HG03457 (cell line): ENCODE measurements around the gene ENTHD1.

Experiments used
- ATAC-seq: cut with Tn5 transposase; IDR thresholded peaks from one replicate; pipeline ENCODE4 v1.9.1; 2021; ENCODE audit warnings: moderate number of reproducible peaks; ENCODE audit not compliant: unreplicated experiment

ENTHD1 gene, protein sequence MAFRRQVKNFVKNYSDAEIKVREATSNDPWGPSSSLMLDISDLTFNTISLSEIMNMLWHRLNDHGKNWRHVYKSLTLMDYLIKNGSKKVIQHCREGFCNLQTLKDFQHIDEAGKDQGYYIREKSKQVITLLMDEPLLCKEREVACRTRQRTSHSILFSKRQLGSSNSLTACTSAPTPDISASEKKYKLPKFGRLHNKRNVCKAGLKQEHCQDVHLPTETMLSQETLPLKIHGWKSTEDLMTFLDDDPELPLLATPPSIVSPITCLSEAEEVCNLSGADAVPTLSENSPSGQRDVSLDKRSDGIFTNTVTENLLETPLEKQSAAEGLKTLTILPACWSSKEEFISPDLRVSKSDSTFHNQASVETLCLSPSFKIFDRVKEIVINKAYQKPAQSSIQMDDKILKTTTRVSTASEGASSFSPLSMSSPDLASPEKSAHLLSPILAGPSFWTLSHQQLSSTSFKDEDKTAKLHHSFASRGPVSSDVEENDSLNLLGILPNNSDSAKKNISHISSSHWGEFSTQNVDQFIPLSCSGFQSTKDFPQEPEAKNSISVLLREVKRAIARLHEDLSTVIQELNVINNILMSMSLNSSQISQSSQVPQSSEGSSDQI

DNA sequence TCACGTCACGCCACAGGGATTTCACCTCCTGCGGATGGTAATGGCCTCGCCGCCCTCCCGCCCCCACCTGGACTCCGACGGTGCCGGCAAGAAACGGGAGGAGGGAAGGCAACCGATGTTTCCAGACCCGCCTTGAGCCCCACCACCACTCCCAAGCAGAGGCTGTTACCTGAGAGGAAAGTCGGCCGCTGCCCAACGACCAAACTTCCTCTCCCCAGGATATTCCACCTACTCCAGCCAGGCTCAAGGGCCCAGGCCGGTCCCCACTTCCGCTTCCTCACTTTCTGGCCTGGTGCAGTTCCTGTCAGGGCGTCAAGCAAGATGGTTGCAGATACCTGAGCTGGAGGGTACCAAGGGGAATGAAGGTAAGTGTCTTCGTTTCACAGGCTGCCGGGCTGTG is at the start of gene ENTHD1:
Gene ENTHD1, minus strand, starts transcription at position 235 of the 400 bp plus-strand sequence. CDS start 6,012 bp downstream, outside the sequence.
- ATAC-seq: no peak

DNA sequence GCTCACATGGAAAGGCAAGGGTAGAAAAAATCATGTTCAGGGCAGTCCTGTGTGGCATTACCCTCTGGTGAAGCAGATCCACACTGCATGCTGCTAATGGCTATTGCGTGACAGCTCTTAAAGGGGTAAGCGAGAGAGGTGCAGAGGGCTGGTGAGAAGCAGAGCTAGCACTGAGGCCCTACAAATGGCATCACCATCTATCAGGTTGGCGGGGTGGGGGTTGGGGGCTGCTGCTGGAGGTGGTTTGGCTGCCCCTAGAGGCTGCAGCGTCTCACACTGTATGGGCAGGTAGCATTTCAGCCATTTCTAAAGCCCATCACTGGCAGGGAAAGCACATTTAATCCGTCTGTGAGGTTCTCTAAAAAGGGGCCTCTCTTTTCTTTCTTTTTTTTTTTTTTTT is 49.8 kb upstream of the ENTHD1 start:
- no peak for ATAC-seq

DNA sequence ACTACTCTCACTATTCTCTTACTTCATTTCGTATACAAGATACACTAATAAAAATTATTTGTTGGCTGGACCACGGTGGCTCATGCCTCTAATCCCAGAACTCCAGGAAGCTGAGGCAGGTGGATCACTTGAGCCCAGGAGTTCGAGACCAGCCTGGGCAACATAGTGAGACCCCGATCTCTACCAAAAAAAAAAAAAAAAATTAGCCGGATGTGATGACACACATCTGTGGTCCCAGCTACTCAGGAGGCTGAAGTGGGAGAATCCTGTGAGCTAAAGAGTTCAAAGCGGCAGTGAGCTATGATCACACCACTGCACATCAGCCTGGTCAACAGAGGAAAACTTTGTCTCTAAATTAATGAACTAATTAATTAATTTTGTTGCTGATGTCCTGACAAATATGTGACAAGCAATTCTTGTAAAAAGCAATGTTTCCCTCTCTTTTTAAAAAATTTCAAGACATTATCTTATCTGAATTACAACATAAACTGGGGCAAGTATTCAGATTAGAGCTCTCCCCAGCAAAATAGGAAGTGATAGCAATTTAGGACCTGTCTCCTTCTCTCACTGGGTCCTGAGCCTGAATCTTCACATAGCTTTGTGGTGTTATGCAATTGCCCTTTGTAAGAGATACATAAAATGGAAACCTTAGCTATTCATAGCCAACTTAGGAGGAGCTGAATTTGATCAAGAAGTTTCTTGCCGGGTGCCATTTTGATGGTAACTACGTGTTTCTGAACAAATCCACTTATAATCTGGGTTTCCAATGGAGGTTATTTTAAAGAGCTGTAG is 49.1 kb upstream of the ENTHD1 start:
- ATAC-seq: no peak

DNA sequence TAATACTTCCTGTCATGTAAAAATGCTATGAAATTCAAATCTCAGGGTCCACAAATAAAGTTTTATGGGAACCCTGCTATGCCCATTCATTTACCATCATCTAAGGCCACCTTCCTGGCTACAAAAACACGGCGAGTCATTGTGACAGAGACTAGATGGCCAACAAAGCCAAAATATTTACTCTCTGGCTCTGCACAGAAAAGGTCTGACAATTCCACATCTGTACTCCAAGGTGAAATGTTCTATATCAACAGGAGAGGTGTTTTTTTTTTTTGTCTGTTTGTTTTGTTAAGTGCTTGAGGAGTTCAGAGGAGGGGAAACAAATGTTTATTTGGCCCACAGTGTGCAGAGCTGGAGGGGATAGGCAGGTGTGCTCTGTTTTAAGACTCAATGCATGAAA is 48.0 kb upstream of the ENTHD1 start:
- ATAC-seq: no peak

DNA sequence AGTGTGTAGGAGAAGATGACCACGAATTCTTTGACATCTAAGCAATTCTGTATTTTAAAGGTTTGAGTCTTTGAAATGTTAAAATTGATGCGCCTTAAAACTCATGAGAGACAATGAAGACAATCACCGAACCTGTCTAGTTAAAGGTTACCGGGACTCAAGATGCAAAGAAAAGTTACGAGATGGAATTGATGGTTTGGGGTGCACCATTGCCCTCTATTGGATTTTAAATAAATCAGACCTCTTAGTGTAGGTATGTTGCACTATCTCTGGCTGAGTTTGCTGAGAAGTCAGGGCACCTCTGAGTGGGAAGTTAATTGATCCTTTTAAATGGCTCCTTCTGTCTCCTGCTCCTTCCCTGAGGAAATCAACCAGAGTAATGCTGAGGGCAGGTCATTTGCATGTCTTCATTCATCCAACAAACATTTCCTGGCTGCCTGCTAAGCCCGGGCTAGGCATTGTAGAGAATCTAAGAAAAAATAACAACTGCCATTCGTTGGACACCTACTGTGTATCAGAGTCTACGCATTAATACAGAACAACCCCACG is 47.3 kb upstream of the ENTHD1 start:
- no peak for ATAC-seq

DNA sequence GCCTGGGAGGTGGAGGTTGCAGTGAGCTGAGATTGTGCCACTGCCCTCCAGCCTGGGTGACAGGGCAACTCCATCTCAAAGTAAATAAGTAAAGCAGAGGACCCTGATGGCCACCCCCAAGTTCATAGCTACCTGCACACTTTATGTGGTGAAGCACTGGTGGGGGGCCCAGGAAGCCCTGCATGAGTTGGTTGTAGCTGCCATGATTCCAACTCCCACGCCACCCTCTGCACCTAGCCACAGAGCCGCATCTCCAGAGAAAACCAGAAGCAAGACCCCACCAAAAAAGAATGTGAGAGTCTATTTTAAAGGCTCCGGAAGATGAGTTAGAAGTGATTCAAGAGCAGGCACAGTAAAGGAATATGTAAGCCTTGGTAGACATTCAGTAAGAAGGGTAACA is 46.3 kb upstream of the ENTHD1 start:
- ATAC-seq: no peak

DNA sequence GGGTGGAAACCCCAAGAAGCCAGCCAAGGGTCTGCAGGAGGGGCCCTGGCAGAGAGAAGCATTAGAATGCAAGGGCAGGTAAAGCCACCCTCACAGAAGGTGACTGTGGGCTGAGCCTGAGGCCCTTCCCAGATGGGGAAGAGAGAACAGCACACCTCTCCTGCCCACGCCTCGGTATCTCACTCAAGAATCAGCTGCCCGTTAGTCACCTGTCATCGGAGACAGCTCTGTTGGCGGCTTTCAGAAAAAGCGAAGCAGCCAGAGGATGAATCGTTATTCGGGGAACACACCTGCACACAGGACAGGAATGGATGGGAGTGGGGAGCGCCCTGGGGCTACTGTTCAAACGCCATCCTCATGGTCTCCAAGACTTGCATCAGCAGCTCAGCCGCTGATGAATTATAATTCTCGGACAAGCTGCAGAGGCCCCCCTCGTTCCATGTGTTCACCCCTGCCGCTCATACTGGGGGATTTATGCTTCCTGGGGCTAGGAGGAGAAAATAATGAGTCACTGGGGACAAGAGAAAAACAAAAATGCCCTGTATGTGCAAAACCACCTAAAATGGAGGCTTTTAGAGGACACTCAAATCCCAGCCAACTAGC is 45.0 kb upstream of the ENTHD1 start:
- no peak for ATAC-seq

DNA sequence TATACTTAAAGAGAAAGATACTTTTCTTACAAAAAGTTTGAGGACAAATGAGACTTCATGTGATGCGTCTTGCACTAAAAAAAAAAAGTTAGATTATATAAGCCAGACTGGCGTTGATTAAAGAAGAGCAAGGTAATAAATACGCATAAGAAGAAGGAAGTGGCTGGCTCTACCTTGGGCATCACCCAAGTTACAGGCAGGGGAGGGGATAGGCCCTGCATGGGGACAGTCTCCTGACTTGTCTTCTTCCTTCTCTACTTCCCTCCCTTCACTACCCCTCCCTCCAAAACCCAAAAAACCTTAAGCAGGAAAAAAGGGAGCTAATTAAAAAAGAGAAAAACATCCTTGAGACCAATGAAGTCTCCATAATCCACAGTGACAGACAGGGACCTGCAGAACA is 44.3 kb upstream of the ENTHD1 start:
- ATAC-seq: no peak

DNA sequence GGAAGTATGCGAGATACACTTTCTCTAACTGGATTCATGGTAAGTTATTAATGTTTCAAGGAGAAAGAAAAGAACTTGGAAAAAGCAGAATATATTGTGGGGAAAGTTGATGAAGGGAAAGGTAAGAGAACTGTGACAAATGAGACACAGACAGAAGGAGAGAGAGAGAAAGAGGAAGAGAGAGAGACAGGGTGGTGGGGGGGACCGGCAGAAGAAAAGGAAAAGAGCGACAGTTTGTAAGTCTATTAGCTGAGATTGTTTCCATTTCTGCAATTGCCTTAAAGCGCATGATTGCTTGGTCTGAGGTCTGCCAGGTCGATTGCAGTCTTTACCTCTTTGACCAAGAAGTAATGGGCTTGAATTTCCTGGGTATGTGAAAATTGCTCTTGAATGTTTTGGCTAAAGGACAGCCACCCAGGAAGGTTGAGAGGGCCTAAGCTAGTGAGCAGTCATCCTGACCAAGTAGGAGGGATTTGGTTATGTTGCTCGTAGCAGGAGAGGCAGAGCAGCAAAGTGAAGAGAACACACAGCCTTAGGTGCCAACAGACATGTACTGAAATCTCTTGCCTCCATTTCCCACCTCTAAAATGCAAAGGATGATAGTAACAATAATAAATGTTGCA is 43.1 kb upstream of the ENTHD1 start:
- ATAC-seq: no peak

DNA sequence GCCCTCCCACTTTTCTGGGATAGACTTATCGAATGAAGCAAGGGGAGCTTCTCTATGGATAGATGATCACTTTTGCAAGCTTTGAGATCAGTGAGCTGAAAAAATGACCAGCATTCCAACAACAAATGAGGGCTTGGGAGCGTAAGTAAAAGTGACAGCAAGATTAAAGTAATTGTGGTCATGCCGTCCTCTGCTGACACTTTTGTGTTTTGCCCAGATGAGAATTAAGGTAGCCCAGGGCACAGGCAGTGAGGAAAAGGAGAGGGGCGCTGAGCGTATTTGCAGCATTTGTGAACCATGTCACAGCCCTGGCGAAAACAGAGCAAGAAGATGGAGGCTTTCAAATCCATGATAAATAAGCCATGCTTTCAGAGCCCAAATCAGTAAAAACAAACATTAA is 42.1 kb upstream of the ENTHD1 start:
- ATAC-seq: no peak

DNA sequence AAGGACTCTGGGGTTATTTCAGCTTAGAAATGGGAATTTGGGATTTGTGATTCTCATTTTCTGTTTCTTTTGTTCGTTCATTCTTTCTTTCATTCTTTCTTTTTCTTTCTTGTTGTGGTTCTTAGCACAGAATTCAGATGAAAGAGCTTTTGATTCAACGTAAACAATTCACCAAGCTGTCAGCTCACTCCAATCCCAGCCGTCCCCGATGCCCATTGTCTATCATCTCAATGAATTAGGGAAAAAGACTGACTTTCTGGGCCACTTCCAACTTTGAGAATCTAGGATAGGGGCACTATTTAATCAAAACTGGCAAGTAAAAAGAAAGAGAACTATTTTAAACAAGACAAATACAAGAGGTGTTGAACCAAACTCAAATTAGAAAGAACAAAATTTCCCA is 41.6 kb upstream of the ENTHD1 start:
- no peak for ATAC-seq

DNA sequence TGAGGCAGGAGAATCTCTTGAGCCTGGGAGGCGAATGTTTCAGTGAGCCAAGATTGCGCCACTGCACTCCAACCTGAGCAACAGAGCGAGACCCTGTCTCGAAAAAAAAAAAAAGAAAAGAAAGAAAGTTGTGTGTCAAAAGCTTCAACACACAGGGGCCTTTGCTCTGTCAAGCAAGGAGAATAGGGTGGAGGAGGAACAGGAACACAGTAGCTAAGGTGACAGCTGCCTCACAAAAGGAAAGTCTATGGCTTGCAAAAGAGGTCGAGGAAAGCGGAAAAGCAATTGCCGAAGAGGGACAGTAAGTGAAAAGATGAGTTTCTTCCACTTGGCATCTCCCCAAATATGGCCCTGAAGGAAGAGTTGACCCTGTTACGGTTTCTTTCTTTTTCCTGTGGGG is 40.2 kb upstream of the ENTHD1 start:
- no peak for ATAC-seq

DNA sequence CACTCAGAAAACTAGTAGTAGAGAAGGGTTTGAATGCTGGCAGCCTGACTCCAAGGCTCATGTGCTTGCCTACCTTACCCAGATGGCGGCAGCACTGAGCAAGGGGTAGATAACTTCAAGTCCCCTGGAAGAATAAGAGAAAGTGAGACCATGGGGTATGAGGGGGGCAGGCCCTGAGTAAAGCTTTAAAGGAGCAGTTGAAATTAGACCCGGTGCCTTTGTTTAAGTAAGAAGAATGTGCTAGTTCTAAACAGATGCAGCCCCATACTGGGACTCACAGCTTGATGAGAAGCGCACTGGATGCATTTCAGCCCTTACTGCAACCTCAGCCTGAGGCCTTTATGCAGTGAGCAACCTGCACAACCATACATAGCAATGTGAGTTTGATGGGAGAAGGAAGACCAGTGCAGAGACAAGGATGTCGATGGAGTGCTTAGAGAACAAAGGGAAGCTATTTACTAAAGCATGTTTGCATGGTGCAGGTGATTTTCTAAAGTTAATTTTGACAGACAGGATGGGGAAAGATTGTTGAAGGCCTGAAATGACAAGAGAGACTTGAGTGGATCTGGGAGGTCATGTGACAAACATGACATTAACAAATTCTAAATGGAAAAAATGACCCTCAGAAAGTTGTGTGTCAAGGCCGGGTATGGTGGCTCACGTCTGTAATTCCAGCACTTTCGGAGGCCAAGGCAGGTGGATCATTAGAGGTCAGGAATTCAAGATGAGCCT is 39.5 kb upstream of the ENTHD1 start:
- ATAC-seq: no peak

DNA sequence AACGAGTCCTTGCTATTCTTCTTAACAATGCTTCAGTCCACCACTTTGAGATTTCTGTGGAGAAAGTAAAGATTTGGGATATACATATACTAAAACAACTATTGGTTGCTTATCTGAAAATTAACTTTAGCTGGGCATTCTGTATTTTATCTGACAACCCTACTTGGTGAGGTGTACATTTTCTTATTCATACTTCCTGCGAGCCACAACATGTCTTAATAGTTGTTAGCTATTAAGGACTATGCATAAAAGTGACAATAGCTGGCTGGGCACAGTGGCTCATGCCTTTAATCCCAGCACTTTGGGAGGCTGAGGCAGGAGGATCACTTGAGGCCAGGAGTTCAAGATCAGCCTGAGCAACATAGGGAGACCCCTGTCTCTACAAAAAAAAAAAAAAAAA is 38.6 kb upstream of the ENTHD1 start:
- ATAC-seq: no peak

DNA sequence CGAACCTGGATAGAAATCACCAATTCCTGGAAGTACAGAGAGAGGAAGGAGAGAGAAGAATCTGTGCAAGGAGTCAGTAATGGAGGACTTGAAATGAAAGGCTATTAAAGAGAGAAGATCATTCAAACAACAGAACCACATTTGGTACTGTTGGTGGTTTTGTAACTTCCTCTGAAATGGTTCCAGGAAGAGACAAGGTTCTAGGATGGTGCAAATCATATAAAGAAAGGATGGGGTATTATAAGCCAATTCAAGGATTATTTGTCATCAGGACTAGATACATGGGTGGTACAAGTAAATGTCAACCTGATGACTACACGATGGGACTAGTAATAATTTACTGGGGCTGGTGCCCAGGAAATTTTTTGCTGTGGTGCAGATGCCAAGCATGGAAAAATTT is 37.7 kb upstream of the ENTHD1 start:
- ATAC-seq: no peak

DNA sequence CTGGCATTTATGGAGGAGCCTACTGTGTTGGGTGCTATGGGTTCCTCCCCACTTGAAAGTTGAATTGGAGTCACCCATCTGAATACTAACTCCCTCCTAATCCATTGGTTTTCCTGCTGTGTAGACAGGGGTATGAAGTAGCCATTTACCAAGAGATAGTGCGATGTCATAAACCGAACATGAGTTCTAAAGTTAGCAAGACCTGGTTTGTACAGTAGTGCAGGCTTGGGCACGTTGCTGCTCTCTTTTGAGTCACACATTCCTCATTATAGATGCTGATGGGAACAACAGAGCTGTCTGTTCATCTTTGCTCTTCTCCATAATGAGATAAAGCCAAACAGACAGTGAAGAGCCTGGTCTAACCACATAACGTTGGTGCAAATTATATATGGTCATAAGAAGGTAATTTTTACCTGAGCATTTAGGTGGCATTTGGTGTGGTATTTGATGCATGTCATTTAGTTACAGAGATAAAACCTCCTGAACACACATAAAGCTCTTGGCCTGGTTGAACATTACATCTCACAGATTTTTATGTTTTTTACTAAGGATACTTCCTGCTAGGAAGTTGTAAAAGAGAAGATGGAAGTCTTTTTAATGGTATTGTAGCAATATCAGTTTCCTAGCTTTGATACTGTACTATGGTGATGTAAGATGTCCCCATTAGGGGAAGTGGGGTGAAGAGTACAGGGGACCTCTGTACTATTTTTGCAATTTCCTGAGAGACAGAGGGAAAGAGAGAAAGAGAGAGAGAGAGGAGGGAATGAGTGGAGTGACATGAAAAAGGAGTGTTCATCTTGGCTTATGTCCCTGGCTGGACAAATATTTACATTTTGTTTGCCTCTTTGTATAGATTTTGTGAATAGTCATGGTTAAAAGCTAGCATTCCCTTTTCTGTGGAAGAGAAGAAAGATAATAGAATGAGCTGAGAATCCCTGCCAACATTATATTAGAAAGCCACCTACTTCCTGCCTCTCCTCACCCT is 35.3 kb upstream of the ENTHD1 start:
- no peak for ATAC-seq

DNA sequence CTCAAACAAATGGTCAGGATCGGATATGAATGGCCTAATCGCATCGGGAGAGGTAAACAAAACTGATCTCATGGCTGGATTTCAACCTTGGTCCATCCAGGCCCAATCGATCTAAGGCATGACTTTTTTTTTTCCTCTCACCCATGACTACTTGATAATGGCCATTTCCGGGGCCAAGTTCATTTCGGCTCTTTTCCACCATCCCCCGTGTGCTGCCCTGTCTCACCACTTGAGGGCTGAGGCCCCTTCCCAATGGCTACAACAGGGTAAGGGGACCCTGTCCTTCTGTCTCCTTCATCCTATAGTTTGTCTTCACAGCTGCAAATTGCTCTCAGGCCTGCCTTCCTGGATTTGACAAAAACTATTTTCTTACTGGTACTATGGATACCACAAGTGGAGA is 34.0 kb upstream of the ENTHD1 start:
- ATAC-seq: no peak

DNA sequence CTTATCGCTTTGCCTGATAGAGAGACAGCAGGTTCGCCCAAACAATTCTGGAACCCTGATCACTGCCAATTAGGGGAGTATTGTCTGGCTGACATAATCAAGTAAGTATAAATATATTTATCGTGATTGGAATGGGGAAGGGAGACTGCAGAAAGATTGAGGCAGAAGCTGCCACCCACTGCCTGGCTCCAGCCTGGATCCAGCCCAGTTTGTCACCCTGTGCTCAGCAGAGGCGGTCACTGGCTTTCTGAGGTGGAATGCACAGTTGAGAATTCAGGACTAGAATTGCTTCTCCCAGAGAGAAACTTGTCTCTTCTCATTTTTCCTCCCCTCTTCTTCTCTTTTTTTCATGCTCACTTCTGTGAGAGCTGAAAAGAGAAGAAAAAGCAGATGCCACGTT is 33.2 kb upstream of the ENTHD1 start:
- no peak for ATAC-seq
